Measurements from ENCODE around the gene TBX2. TPM values are rescaled to one million over a fixed set of nuclear protein-coding genes. Genes with fewer than 3 reads are reported as not detected.

TBX2 gene
- total and polyA plus RNA-seq, 2 donors: 2.1 to 3.2 TPM

DNA sequence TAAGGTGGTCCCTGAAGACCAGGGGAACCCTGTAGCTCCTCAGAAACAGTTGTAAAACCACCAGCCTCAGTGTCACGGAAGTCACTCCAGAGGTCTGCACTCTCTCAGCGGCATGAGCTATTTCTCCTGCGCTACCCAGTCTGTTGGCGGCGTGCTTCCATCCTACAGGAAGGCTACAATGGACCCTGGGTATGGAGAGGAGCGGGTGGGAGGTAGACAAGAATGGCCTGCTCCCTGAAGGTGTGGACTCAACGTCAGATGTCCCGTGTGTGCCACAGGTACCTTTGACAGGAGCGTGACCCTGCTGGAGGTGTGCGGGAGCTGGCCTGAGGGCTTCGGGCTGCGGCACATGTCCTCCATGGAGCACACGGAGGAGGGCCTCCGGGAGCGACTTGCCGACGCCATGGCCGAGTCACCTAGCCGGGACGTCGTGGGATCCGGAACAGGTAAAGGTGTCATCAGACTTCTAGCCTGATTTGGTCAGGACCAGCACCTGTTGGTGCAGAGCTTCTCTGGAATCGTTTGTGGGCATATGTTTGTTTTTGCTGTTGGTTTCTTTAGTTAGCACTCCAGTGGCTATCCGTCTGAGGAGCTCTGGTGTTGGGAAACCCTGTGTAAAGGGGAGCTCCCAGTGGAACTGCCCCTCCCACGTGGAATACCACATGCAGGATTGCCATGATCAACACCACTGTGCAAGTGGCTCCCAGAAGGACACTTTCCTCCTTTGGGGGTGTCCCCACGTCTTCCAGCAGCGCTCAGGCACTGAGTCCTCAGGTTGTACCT is 31.4 kb upstream of the TBX2 start:
- Histone ChIP-seq H3K27me3 (ENCODE audit: control insufficient read depth in 2 of 2, insufficient read depth in 1 of 2, low read length in 1 of 2) (no peaks in the 10 kb centered on the region), H3K36me3 (ENCODE audit: control insufficient read depth in 2 of 2, insufficient read depth in 2 of 2, low read length in 1 of 2) (no peaks in the 10 kb centered on the region), H3K4me3 (ENCODE audit: low read length in 2 of 2) (no peak overlapping the region), H3K27ac (ENCODE audit: low read depth in 1 of 2, low read length in 1 of 2) (no peak overlapping the region), H3K4me1 (ENCODE audit: control insufficient read depth in 2 of 2, insufficient read depth in 2 of 2, low read length in 2 of 2) (no peaks in the 10 kb centered on the region), H3K9me3 (ENCODE audit: control insufficient read depth in 2 of 2, insufficient read depth in 1 of 2, low read length in 1 of 2) (no peaks in the 10 kb centered on the region)
- 98% methylated on average over 27 of the region's 27 CpGs for WGBS
- DNase-seq (ENCODE audit: low read depth in 6 of 9, low spot score in 9 of 9): no peak

DNA sequence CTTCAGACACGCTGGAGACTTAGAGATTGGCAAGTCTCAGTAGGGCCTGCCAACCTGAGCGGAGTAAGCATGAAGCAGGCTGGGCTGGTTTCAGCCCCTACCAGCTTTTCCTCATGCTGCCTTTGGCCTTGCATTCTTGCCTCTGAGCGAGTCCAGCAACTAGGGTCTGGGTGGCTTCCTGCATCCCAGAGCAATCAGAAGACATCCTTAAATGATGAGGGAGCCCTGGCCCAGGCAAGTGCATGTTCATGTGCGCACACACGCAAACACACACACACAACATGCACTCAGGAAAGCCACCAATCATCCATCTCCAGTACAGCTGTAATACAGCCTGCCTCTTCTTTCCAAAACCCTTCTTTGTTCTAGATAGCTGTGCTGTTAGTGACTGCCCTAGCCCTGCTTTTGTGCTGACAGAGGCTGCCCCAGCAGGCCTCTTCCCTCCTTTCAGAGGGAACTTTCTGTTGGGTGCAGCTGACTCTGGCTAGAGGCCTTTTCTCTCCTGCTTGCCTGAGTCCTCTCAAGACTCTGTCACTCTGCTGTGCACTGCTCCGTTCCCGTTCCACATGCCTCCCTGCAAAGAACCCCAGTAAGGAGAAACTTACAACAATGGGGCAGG is 30.7 kb upstream of the TBX2 start:
- no peak overlapping the region for H3K27ac ChIP-seq (ENCODE audit: low read depth in 1 of 2, low read length in 1 of 2)
- no peak for DNase-seq (ENCODE audit: low read depth in 6 of 9, low spot score in 9 of 9)
- 97% methylated on average over 7 of the region's 7 CpGs for WGBS
- H3K4me3 ChIP-seq (ENCODE audit: low read length in 2 of 2): no peak overlapping the region
- no peaks in the 10 kb centered on the region for H3K36me3 ChIP-seq (ENCODE audit: control insufficient read depth in 2 of 2, insufficient read depth in 2 of 2, low read length in 1 of 2)
- H3K9me3 ChIP-seq (ENCODE audit: control insufficient read depth in 2 of 2, insufficient read depth in 1 of 2, low read length in 1 of 2): no peaks in the 10 kb centered on the region
- H3K27me3 ChIP-seq (ENCODE audit: control insufficient read depth in 2 of 2, insufficient read depth in 1 of 2, low read length in 1 of 2): no peaks in the 10 kb centered on the region
- H3K4me1 ChIP-seq (ENCODE audit: control insufficient read depth in 2 of 2, insufficient read depth in 2 of 2, low read length in 2 of 2): no peaks in the 10 kb centered on the region

DNA sequence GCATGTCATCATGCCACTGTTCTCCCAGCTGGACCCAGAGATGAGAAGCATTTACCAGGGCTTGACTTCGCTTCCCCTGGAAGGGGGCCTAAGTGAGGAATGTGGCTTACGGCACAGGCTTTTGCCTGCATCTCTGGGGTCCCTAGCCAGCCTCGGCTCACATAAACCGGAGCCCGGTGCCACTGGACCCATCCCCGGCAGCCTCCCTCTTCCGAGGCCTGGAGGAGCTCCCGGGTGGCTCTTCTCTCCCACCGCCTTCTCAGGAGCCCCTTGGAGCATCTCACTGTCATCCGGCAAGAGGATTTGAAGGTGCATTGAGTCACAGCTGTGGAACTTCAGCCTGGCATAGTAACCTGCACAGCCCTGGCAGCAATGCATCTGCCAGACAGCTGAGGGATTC is 29.9 kb upstream of the TBX2 start:
- Histone ChIP-seq H3K4me1 (ENCODE audit: control insufficient read depth in 2 of 2, insufficient read depth in 2 of 2, low read length in 2 of 2) (no peaks in the 10 kb centered on the region), H3K27ac (ENCODE audit: low read depth in 1 of 2, low read length in 1 of 2) (no peak overlapping the region), H3K9me3 (ENCODE audit: control insufficient read depth in 2 of 2, insufficient read depth in 1 of 2, low read length in 1 of 2) (no peaks in the 10 kb centered on the region), H3K4me3 (ENCODE audit: low read length in 2 of 2) (no peak overlapping the region), H3K36me3 (ENCODE audit: control insufficient read depth in 2 of 2, insufficient read depth in 2 of 2, low read length in 1 of 2) (no peaks in the 10 kb centered on the region), H3K27me3 (ENCODE audit: control insufficient read depth in 2 of 2, insufficient read depth in 1 of 2, low read length in 1 of 2) (no peaks in the 10 kb centered on the region)
- no peak for DNase-seq (ENCODE audit: low read depth in 6 of 9, low spot score in 9 of 9)
- 97% methylated on average over 10 of the region's 10 CpGs for WGBS

DNA sequence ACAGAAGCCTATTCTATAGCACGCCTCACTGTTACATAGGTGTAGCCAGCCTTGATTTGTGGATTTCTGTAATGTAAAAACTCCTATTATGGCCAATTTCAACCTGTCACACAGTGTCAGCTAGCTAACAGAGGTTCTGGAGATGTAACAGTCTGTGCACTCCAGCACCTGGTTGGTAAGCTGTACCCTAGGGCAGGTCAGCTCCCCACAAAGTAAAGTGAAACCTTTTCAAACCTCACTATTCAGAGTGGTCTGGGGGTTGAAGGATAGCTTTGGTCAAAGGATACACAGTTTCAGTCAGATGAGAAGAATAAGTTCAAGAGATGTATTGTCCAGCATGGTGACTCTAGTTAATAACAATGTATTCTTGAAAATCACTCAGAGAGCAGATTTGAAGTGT is 28.5 kb upstream of the TBX2 start:
- DNase-seq (ENCODE audit: low read depth in 6 of 9, low spot score in 9 of 9): no peak
- Histone ChIP-seq H3K4me1 (ENCODE audit: control insufficient read depth in 2 of 2, insufficient read depth in 2 of 2, low read length in 2 of 2) (no peaks in the 10 kb centered on the region), H3K9me3 (ENCODE audit: control insufficient read depth in 2 of 2, insufficient read depth in 1 of 2, low read length in 1 of 2) (no peaks in the 10 kb centered on the region), H3K36me3 (ENCODE audit: control insufficient read depth in 2 of 2, insufficient read depth in 2 of 2, low read length in 1 of 2) (no peaks in the 10 kb centered on the region), H3K27ac (ENCODE audit: low read depth in 1 of 2, low read length in 1 of 2) (no peak overlapping the region), H3K4me3 (ENCODE audit: low read length in 2 of 2) (no peak overlapping the region), H3K27me3 (ENCODE audit: control insufficient read depth in 2 of 2, insufficient read depth in 1 of 2, low read length in 1 of 2) (no peaks in the 10 kb centered on the region)
- 96% methylated on average over 1 of the region's 1 CpG for WGBS

DNA sequence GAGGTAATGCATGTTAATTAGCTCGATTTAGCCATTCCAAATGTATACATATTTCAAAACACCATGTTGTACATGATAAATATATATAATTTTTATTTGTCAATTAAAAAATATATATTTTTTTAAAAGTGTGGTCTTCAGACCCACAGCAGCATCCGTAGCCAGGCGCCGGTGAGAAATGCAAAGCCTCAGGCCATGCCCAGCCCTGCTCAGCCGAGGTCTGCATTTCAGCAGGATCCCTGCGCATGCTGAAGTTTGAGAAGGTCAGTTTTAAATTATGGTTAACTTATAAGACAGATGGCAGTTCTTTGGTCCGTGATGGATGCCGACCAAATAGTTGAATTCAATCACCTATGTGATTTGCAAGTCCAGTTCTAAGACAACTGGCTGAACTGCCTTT is 28.0 kb upstream of the TBX2 start:
- Histone ChIP-seq H3K9me3 (ENCODE audit: control insufficient read depth in 2 of 2, insufficient read depth in 1 of 2, low read length in 1 of 2) (no peaks in the 10 kb centered on the region), H3K4me3 (ENCODE audit: low read length in 2 of 2) (no peak overlapping the region), H3K27ac (ENCODE audit: low read depth in 1 of 2, low read length in 1 of 2) (no peak overlapping the region), H3K4me1 (ENCODE audit: control insufficient read depth in 2 of 2, insufficient read depth in 2 of 2, low read length in 2 of 2) (no peaks in the 10 kb centered on the region), H3K36me3 (ENCODE audit: control insufficient read depth in 2 of 2, insufficient read depth in 2 of 2, low read length in 1 of 2) (no peaks in the 10 kb centered on the region), H3K27me3 (ENCODE audit: control insufficient read depth in 2 of 2, insufficient read depth in 1 of 2, low read length in 1 of 2) (no peaks in the 10 kb centered on the region)
- no peak for DNase-seq (ENCODE audit: low read depth in 6 of 9, low spot score in 9 of 9)
- 98% methylated on average over 8 of the region's 8 CpGs for WGBS

DNA sequence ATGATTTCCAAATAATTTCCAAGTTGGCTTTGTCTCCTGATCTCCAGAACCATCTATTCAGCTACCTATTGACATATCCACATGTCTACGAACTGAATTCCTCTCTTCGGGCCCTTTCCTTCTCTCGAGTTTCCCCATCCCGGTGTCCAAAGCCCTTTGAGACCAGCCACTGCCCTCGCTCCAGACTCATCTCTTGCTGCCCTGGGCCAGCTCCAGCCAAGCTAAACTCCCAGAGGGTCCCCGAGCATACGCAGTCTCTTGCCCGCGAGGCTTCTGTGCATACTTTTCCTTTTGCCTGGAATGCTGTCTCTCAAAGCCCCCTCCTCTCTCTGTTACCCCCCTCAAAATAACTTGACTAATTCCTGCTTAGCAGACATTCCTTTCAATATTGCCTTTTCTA is 27.2 kb upstream of the TBX2 start:
- H3K27me3 ChIP-seq (ENCODE audit: control insufficient read depth in 2 of 2, insufficient read depth in 1 of 2, low read length in 1 of 2): no peaks in the 10 kb centered on the region
- H3K4me3 ChIP-seq (ENCODE audit: low read length in 2 of 2): no peak overlapping the region
- no peaks in the 10 kb centered on the region for H3K9me3 ChIP-seq (ENCODE audit: control insufficient read depth in 2 of 2, insufficient read depth in 1 of 2, low read length in 1 of 2)
- 98% methylated on average over 9 of the region's 9 CpGs for WGBS
- no peaks in the 10 kb centered on the region for H3K36me3 ChIP-seq (ENCODE audit: control insufficient read depth in 2 of 2, insufficient read depth in 2 of 2, low read length in 1 of 2)
- DNase-seq (ENCODE audit: low read depth in 6 of 9, low spot score in 9 of 9): no peak
- no peak overlapping the region for H3K27ac ChIP-seq (ENCODE audit: low read depth in 1 of 2, low read length in 1 of 2)
- no peaks in the 10 kb centered on the region for H3K4me1 ChIP-seq (ENCODE audit: control insufficient read depth in 2 of 2, insufficient read depth in 2 of 2, low read length in 2 of 2)

DNA sequence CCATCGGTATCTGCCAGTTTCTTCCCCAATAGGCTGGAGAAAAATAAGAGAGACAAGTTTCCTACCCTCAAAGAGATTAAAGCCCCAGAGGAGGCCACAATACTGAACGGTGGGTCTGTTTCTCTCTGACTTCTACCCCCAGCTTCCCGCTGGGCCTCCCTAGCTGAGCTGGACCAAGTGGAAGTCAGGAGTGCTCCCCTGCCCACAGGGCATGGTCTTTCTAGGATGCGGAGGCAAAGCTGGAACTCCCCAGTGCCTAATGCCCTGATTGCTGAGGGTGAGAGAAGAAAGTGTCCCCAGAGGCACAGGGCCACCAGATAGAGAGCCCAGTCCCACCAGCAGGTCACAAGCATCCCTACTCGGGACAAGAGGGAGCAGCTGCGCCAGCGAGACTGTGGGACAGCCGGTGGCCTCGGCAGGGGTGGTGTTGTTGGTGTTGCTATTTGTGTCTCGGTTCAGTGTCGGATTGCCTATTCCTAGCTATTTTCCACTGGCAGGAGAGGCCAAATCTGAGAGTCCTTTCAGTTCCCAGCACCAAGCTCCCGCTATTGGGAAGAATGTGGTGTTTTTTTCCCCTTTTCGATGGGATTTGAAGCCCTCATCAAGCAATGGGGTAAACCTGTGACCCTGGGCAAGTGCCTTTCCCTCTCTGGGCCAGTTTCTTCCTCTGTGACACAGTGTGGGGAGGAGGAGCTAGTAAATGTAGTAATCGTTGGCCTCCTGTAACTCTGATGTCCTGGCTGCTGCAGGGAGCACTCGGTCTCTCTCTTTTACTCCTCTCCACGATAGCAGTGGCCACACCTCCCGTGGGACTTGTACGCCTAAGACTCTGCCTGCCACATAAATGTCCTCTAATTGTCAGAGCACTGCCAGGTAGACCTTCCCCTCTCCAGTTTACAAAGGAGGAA is 22.5 kb upstream of the TBX2 start:
- Histone ChIP-seq H3K27ac (ENCODE audit: low read depth in 1 of 2, low read length in 1 of 2) (no peak overlapping the region), H3K27me3 (ENCODE audit: control insufficient read depth in 2 of 2, insufficient read depth in 1 of 2, low read length in 1 of 2) (no peaks in the 10 kb centered on the region), H3K4me1 (ENCODE audit: control insufficient read depth in 2 of 2, insufficient read depth in 2 of 2, low read length in 2 of 2) (no peaks in the 10 kb centered on the region), H3K36me3 (ENCODE audit: control insufficient read depth in 2 of 2, insufficient read depth in 2 of 2, low read length in 1 of 2) (no peaks in the 10 kb centered on the region), H3K4me3 (ENCODE audit: low read length in 2 of 2) (no peak overlapping the region), H3K9me3 (ENCODE audit: control insufficient read depth in 2 of 2, insufficient read depth in 1 of 2, low read length in 1 of 2) (no peaks in the 10 kb centered on the region)
- WGBS: 96% methylated on average over 18 of the region's 18 CpGs
- DNase-seq (ENCODE audit: low read depth in 6 of 9, low spot score in 9 of 9): no peak

DNA sequence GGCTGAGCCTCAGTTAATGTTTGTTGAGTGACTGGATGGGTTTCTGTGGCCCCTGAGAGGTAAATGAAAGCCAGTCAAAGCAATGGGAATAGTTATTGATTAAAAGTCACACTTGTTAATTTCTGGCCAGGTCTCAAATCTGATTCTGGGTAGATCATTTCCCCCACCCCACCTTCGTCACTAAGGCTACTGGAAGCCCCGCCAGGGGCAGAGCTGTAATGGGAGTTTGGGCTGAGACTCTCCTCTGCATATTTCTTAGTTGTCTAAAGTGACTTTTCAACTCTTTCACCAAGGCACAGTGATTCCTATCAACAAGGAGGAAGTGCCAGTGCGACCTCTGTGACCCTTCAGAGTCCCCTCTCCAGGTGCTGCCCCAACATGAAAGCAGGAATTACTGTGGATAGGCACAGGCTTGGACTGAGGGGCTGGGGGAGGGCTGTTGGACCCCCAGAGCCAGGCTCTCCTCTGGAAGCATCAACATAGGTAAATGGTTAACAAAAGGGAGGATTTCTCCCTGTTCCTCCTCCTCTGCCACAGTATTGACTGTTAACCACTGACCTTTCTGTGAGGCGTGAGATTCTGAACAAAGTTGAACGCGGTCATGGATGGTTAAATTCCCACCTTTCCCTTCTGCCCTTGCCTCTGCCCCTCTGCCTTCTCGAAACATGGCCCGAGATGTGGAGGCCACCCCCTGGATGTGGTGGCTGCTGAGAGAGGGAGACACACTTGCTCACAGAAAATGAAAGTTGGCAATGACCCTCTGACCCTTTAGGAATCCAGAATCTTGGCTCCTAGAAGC is 20.8 kb upstream of the TBX2 start:
- H3K9me3 ChIP-seq (ENCODE audit: control insufficient read depth in 2 of 2, insufficient read depth in 1 of 2, low read length in 1 of 2): no peaks in the 10 kb centered on the region
- no peaks in the 10 kb centered on the region for H3K36me3 ChIP-seq (ENCODE audit: control insufficient read depth in 2 of 2, insufficient read depth in 2 of 2, low read length in 1 of 2)
- 90% methylated on average over 8 of the region's 8 CpGs for WGBS
- no peaks in the 10 kb centered on the region for H3K27me3 ChIP-seq (ENCODE audit: control insufficient read depth in 2 of 2, insufficient read depth in 1 of 2, low read length in 1 of 2)
- H3K4me1 ChIP-seq (ENCODE audit: control insufficient read depth in 2 of 2, insufficient read depth in 2 of 2, low read length in 2 of 2): no peaks in the 10 kb centered on the region
- DNase-seq (ENCODE audit: low read depth in 6 of 9, low spot score in 9 of 9): no peak
- H3K4me3 ChIP-seq (ENCODE audit: low read length in 2 of 2): no peak overlapping the region
- H3K27ac ChIP-seq (ENCODE audit: low read depth in 1 of 2, low read length in 1 of 2): no peak overlapping the region

Data from thymus (tissue), 11 donors.